T-helper 2 cell treated with Interferon-gamma antibody and Interleukin-4, amounts not matched to agents 100 ng/mL and 5 ng/mL, for 36 hours (primary cell): Measurements from ENCODE around the gene BPHL. TPM values are rescaled to one million over a fixed set of nuclear protein-coding genes. Genes with fewer than 3 reads are reported as not detected.
"Not testable (repeated sequence)": the region's sequence is repeated elsewhere in the genome, so short reads cannot be mapped to it uniquely, and the experiment has no call there.

Experiments
- intact Hi-C: fragments of 100-400 bp; cut with micrococcal nuclease; formaldehyde crosslinking; loops from one replicate; pipeline ENCODE4 v1.15.1; 2023
- total RNA-seq: library from RNA; stranded (reverse); gene quantifications from 2 replicates; pipeline ENCODE4 v1.2.3, GENCODE V29; 2022

BPHL gene
- total RNA-seq, 1 donor from 2014 or later, result 7.7 TPM

DNA sequence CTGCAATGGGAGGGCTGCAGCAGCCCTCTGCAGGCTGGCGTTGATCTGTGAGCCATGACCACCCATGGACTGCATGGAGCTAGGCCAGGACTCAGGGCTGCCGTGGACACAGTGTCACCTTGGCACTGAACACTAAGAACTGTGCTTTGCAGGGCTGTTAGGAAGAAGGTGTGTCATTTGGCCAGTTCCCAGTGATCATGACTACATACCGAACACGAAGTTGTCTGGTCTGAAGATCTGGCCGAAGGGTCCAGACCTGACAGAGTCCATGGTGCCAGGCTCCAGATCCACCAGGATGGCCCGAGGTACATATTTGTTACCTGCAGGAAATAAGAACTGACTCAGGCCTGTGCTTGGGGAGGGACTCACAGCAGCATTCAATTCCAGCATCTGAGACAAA, 36.9 kb downstream of the BPHL start:
- intact Hi-C loops, result loop anchor here (5.0 kb wide), 1 partner anchor 388 kb away; the partner anchor contains the start of gene WRNIP1

DNA sequence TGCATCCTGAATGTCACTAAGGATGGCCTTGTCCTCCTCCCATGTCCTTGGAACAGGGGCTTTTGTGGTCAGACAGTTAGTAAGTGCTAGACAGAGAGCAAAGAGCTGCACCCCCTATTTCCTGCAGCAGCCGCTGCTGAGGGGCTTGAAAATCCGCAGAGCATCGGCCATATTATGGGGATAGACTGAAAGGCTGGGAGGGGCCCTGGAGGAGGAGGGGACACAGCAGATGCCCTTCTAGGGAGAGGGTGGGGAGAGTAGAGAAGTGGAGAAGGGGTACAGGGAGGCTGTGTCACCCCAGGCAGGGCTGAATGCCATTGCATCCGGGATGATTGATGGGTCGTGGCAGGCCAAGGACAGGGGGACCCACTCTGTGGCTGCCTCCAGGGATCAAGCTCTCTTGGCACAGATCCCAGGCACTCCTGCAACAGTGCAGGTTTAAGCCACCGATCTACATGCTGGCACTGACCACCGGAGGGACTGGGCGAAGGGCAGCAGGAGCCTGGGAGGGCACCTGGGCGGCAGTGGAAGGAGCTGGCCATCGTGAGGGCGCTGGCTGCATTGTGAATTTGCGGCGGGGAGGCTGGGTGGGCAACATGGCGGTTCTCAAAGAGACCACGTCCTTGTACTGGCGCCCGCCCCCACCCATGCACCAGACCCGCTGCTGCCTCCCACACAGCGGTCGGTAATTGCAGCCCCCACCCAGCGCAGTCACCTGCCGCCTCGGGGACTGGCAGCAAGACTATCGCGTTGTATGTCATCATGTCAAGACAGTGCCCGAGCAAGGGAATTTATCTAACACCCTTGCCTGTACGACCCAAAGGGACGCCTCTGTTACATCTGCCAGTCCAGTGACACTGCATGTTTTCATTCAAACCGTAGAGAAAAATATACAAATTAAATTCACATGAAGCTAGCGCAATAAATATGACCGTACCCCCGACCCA, 37.9 kb downstream of the BPHL start:
- intact Hi-C loops, result loop anchor here (1.0 to 5.0 kb wide), 5 partner anchors 38 to 389 kb away; partner anchors contain the start of genes BPHL, NQO2, PSMG4 and RIPK1

DNA sequence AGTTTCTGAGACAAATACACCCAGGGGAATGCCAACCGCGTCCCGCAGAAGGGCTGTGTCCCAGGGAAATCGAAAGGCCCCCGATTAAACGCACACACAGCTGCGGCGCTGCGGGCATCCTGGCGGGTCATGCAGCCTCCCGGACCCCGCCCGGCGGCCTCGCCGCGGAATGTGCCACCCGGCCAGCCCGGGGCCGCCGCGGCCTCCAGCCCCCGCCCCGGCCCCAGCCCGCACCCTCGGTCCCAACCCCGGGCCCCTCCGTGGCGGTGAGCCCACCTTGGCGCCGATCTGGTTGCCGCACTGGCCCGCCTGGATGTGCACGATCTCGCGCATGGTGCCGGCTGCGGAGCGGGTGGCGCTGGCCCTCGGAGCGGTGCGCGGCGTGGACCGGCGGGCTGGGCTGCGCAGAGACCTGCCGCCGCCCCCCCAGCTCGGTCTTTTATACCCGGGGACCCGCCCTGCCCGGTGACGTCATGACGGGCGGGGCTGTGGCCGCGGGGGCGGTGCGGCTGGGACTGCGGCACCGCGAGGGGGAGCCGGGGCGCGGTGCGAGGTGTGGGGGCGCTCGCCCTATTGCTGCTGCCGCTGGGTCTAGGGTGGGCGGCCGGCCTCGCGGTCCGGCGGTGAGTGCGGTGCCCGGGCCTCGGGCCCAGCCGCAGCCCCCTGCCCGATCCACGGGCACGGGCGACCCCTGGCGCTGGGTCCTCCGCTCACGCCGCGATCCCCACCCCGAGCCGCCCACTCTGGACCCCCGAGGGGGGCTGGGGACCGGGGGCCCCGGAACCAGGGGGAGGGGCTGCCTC, 38.8 kb downstream of the BPHL start, which contains the start of gene TUBB2A:
Gene TUBB2A, minus strand, starts transcription at position 414 of the 803 bp plus-strand sequence. Its CDS starts 81 bp downstream, at position 333.
- intact Hi-C loops, result loop anchor here (1.0 to 5.0 kb wide), 5 partner anchors 39 to 390 kb away; partner anchors contain the start of genes BPHL, NQO2, PSMG4 and RIPK1

DNA sequence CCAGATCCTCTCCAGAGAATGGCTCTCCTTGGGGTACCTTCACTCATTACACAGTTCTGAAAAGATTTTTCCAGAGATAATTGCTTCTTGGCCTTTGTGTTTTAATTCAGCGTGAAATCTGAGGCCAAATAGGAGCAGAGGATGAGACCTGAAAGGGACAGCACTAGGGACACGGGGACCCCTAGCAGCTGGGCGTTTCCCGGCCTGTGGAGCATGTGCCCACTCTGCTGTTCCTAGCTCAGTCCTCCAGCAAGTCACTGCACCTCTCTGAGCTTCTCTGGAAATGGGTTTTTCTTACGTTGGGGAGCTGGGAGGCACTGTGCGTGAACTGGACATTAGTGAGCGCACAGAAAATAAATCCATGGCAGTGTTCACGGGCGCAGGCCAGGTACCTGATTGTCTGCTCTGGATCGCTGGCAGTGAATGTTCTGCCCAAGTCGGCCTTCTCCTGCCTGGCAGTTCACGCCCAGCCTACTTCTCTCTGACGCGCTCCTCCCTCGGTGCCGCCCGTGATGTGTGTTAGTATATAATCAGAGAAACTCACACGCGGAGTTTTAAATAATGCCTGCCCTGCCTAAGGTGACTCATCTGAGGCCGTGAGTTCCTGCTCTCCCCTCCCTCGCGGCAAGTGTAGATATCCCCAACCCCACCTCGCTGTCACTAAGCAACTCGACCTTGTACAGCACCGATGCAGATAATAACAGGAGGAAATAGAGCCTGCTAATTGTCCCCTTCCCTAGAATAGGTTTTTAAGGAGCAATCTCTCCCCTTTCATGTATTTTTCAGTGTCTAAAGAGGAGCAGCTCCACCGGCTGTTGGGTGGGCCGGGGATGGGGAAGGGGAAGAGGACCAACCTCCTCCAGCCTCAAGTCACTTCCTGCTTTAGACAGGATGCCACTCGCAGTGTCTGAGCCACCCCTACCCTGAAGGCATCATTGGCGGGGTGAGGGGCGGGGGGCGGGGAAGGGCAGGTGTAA, 41.6 kb downstream of the BPHL start:
- intact Hi-C loops, result loop anchor here (2.0 to 5.0 kb wide), 3 partner anchors 67 to 393 kb away; partner anchors contain the start of genes TUBB2B and WRNIP1

DNA sequence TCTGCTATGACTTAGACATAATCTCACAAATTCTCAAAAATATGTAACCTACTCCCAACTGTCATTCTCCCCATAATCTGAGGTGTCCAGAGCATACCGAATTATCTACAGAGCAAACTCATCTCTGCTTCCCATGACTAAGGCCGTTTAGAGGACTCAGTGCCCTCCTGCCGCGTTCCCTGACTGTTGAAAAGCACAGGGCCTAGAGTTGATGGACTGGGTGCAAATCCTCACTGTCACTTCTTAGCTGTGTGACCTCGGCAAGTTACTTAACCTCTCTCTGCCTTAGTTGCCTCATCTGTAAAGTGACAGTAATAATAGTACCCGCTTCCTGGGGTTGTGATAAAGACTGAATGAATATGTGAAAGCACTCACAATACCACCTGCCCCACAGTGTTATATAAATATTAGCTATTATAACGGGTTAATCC, 43.6 kb downstream of the BPHL start:
- intact Hi-C loops, result loop anchor here (1.0 to 5.0 kb wide), 2 partner anchors 65 to 95 kb away; partner anchors contain the start of gene TUBB2B

DNA sequence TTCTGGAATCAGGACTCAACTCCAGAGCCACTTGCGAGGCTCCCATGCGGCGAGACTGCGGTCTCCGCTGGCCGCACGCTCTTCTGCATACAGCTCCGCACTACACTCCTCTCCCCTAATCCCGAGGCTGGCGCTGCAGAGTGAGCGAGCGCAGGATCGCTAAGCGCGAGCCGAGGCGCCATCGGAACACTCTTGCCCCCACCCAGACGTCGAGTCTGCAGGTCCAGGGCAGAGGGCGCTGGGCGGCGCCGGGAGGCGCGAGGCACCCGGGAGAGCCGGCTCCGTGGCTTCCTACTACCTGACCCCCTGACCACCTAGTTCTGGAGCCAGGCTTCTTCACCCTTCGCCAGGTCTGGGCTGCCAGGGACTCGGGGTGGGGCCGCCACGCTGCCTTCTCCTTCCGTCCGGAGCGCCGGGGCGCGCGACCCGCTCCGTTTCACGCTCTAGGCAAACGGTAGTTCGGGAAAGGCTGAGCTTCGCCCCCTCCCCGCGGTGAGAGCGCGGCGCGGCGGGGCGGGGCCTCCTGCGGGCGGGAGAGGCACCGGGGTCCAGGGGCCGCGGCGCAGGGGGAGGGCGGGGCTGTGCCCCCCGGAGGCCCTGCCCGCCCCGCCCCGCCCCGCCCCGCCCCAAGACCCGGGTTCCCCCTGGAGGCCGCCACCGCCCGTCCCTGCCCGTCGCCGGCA, 44.2 kb downstream of the BPHL start:
- intact Hi-C loops, result loop anchor here (1.0 to 5.0 kb wide), 2 partner anchors 65 to 95 kb away; partner anchors contain the start of gene TUBB2B

DNA sequence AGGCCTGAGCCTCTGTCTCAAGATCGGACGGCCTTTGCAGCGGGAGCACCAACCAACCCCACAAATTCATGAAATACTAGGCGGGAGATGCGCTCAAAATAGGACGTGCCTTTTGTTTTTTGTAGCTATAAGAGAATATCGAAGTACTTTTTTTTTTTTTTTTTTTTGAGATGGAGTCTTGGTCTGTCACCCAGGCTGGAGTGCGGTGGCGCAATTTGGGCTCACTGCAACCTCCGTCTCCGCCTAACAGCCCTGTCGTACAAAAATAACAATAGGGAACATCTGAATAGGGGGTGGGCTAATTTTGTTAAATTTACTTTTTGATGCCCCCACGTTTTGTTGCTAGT, 44.7 kb downstream of the BPHL start:
- intact Hi-C loops, result loop anchor here (5.0 kb wide), 1 partner anchor 64 kb away; the partner anchor contains the start of gene TUBB2B

DNA sequence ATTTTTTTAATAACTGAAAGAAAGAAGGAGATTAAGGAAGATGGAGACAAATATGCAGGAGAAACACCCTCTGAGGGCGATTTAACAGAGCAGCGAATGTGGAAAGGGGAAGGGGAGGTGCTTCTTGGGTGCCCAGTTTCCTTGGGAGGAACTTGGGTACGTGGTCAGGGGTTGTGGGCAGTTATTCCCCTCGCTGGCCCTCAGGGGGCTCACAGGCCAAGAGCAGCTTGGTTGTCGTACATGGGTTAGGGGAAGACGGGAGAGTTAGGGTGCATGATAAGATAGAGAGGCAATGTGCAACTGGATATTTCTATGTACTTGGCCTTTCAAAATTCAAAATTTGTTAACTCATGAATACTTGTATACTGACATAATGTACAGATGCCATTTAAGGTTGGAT, 45.9 kb downstream of the BPHL start:
- intact Hi-C loops, result loop anchor here (5.0 kb wide), 1 partner anchor 63 kb away; the partner anchor contains the start of gene TUBB2B

DNA sequence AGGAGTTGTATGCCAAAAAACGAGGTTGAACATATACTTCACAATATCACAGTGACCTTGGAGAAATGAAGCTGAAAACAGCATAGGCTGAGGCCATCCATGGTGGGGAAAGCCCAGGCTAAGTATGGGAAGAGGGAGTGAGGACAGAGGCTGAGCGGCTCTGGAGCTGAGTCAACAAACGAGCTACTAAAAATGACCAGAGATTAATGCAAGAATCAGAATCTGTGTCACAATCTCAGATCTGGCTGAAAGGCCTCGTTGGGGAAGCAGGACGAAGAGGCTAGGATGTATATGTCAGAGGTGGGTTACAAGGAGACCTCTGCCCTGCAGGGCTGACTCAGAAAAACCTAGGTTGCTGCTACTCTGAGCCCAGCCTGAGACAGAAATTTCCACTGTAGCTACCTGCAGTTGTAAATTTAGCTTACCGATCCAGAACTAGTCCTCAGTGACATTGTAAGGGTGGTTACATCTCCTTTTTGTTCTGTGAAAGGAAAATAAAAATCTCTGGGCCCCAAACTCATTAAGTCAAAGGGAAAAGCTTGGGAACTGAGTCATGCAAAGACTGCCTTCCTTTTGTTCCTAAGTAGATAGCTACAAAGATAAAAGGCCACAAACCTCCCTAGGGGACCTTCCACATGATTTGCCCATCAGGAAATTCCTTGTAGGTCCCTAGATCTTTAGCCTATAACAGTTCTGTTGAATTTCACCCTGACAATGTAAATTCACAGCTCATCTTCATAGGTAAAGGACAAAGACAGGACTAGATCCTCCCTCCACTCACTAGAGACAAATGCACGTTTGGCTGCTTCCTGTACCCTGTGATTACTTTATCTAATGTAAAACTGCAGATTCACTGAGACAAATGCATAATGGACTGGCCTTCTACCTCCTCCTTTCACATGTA, 47.4 kb downstream of the BPHL start:
- intact Hi-C loops, result no loop called here

DNA sequence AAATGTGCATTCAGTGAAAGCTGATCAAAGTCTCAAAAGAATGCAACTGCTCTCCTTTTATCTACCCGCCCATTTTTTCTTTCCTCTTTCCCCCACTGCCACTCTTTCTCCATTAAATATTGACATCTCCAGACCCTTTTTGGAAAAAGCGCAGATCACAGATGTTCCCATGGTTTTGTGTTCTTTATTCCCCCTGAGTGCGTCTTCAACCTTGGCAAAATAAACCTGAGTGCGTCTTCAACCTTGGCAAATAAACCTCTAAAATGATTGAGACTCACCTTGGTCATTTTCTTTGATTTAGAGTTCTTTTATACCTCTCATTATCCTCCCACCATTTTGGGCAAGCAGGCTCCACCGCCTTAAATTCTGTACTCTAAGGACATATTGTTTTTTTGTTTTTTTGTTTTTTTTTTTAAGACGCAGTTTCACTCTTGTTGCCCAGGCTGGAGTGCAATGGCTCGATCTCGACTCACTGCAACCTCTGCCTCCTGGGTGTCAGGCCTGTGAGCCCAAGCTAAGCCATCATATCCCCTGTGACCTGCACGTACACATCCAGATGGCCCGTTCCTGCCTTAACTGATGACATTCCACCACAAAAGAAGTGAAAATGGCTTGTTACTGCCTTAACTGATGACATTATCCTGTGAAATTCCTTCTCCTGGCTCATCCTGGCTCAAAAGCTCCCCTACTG, 48.2 kb downstream of the BPHL start:
- intact Hi-C loops, result not testable (repeated sequence)

DNA sequence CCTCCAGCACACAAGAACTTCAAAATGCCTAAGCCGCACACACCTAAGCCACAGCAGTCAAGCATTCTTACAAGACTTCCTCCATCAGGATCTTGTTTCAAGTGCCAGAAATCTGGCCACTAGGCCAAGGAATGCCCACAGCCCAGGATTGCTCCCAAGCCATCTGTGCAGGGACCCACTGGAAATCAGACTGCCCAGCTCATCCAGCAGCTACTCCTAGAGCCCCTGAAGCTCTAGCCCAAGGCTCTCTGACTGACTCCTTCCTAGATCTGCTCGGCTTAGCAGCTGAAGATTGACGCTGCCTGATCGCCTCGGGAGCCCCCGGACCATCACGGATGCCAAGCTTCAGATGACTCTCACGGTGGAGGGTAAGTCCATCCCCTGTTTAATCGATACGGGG, 49.5 kb downstream of the BPHL start:
- intact Hi-C loops, result not testable (repeated sequence)

DNA sequence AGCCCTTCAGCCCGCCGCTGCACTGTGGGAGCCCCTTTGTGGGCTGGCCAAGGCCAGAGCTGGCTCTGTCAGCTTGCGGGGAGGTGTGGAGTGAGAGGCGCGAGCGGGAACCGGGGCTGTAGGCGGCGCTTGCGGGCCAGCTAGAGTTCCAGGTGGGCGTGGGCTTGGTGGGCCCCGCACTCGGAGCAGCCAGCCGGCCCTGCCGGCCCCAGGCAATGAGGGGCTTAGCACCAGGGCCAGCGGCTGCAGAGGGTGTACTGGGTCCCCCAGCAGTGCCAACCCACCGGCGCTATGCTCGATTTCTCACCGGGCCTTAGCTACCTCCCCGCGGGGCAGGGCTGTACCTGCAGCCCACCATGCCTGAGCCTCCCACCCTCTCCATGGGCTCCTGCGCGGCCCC, 52.2 kb downstream of the BPHL start:
- intact Hi-C loops, result not testable (repeated sequence)

DNA sequence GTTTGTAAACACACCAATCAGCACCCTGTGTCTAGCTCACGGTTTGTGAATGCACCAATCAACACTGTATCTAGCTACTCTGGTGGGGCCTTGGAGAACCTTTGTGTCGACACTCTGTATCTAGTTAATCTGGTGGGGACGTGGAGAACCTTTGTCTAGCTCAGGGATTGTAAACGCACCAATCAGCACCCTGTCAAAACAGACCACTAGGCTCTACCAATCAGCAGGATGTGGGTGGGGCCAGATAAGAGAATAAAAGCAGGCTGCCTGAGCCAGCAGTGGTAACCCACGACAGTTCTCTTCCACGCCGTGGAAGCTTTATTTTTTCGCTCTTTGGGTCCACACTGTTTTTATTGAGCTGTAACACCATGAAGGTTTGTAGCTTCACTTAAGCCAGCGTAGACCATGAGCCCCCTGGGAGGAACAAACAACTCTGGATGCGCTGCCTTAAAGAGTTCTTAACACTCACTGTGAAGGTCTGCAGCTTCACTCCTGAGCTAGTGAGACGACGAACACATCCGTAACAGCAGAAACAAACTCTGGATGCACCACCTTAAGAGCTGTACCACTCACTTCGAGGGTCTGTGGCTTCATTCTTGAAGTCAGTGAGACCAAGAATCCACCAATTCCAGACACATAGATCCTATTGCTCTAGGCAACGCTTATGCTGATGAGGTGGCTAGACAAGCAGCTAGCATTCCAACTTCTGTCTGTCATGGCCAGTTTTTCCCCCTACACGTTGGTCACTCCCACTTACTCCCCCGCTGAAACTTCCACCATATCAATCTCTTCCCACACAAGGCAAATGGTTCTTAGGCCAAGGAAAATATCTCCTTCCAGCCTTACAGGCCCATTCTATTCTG, 53.0 kb downstream of the BPHL start:
- intact Hi-C loops, result not testable (repeated sequence)

DNA sequence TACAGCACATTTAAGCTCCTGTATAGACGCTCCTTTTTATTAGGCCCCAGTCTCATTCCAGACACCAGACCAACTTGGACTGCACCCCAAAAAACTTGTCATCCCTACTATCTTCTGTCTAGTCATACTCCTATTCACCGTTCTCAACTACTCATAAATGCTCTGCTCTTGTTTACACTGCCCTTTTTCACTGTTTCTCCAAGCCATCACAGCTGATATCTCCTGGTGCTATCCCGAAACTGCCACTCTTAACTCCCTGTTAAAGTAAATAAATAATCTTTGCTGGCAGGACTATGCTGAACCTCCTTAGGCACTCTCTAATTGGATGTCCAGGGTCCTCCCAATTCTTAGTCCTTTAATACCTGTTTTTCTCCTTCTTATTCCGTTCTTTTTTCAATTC, 54.3 kb downstream of the BPHL start:
- intact Hi-C loops, result not testable (repeated sequence)

DNA sequence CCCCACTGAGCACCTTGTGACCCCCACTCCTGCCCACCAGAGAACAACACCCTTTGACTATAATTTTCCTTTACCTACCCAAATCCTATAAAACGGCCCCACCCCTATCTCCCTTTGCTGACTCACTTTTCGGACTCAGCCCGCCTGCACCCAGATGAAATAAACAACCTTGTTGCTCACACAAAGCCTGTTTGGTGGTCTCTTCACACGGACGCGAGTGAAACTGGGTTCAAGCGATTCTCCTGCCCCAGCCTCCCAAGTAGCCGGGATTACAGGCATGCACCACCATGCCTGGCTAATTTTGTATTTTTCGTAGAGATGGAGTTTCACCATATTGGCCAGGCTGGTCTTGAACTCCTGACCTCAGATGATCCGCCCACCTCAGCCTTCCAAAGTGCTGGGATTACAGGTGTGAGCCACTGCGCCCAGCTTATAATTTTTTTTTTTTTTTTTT, 55.2 kb downstream of the BPHL start:
- intact Hi-C loops, result not testable (repeated sequence)

DNA sequence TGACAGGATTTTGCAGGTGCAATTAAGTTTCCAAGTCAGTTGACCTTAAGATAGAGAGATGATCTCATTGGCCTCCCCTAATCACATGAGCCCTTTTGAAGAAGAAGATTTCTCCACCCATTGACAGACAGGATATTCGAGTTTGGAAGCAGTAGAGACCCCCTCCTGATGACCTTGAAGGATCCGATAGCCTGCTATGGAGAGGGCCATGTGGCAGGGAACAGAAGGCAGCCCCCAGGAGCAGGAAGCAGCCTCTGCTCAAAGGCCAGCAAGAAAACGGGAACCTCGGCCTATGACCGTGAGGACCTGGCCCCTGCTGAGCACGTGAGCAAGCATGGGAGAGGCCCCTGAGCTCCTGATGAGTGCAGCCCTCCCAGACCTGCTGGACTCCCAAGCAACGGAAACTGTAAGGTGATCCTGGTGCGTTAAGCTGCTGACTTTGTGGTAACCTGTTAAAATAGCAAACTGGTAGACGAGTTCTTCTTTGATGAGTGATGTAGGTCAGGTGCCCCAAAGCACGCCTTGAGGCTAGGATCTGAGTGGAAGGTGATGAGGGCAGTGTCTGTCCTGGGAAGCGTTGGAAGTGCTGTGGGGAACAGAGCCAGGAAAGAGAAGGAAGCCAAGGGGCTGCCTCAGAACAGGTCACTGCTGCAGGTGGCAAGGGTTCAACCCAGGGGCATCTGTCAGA, 57.3 kb downstream of the BPHL start:
- intact Hi-C loops, result no loop called here
